Lung (tissue), 16 donors: ENCODE measurements around the gene SLC25A36. TPM values are rescaled to one million over a fixed set of nuclear protein-coding genes. Genes with fewer than 3 reads are reported as not detected.
A peak's percentile ranks its signal among the peaks of the same experiment; 100 is the strongest.

Experiments used
- ATAC-seq: fragments of 200-7000 bp; cut with Tn5 transposase; one replicate; pipeline ENCODE4 v1.9.1; 2020; ENCODE audit warnings: moderate number of reproducible peaks; ENCODE audit not compliant: insufficient read depth, low FRiP score
- DNase-seq, 3 donors: peaks; one replicate each; pipeline ENCODE4 v3.0.0-alpha.2; 2013 to 2017
- H3K27ac ChIP-seq, 2 donors: one replicate each; pipeline ENCODE4 v1.5.1; 2013; ENCODE audit warnings: mild to moderate bottlenecking in 2 of 2, moderate library complexity in 2 of 2, control low read depth in 1 of 2, inconsistent platforms in 1 of 2, low read depth in 1 of 2, low read length in 1 of 2
- H3K27me3 ChIP-seq, 3 donors: one replicate each; pipeline ENCODE4 v1.5.1; 2013; ENCODE audit warnings: low read length in 2 of 3; ENCODE audit not compliant: control insufficient read depth in 3 of 3, insufficient read depth in 3 of 3
- H3K36me3 ChIP-seq, 4 donors: one replicate each; pipeline ENCODE4 v1.5.1; 2013; ENCODE audit warnings: low read length in 4 of 4, mild to moderate bottlenecking in 1 of 4, moderate library complexity in 1 of 4; ENCODE audit not compliant: control insufficient read depth in 4 of 4, insufficient read depth in 4 of 4
- H3K4me1 ChIP-seq, 5 donors: one replicate each; pipeline ENCODE4 v1.5.1; 2013; ENCODE audit warnings: low read length in 5 of 5, mild to moderate bottlenecking in 2 of 5, moderate library complexity in 1 of 5; ENCODE audit not compliant: control insufficient read depth in 5 of 5, insufficient read depth in 5 of 5
- H3K4me3 ChIP-seq: one replicate; pipeline ENCODE4 v1.5.1; 2013; ENCODE audit warnings: mild to moderate bottlenecking, control low read depth, moderate library complexity
- H3K9ac ChIP-seq, 2 donors: one replicate each; pipeline ENCODE4 v1.5.1; 2013; ENCODE audit warnings: low read length in 2 of 2, control low read depth in 1 of 2; ENCODE audit not compliant: insufficient read depth in 1 of 2
- H3K9me3 ChIP-seq, 4 donors: one replicate each; pipeline ENCODE4 v1.5.1; 2013; ENCODE audit warnings: low read length in 3 of 4, mild to moderate bottlenecking in 1 of 4, moderate library complexity in 1 of 4; ENCODE audit not compliant: control insufficient read depth in 4 of 4, insufficient read depth in 3 of 4
- CTCF ChIP-seq: IDR thresholded peaks from 2 replicates; pipeline ENCODE4 v1.5.1; 2012; ENCODE audit warnings: mild to moderate bottlenecking; ENCODE audit errors: control extremely low read depth, extremely low read depth
- WGBS, 2 donors: extraction: QIAGEN DNeasy Blood & Tissue Kit; methylation state at CpG; one replicate each; pipeline ENCODE4 v1.1.7; 2013; 5-methylcytosine and 5-hydroxymethylcytosine counted together
- long read RNA-seq, 5 donors: transcript quantifications; one replicate each; lab custom pipeline, GENCODE V29; 2026
- polyA plus RNA-seq, 2 donors: library from polyadenylated mRNA; stranded (reverse); fragments of 200-250 nt; gene quantifications; one replicate each; pipeline ENCODE4 v1.2.1, GENCODE V29; 2013
- total RNA-seq, 2 donors: library from RNA; depleted of rRNA in 1 of 2; stranded (reverse); fragments of >200 nt in 1 of 2; gene quantifications; one replicate each; pipeline ENCODE4 v1.2.1, GENCODE V29; 2014 to 2021
- donor health status: control.
- donor health status: control.
- donor health status: Bipolar disorder and iron deficiency.
- donor health status: healthy.
- donor health status: DM: yes; HTN: yes; CAD: no.

The SLC25A36 gene, protein sequence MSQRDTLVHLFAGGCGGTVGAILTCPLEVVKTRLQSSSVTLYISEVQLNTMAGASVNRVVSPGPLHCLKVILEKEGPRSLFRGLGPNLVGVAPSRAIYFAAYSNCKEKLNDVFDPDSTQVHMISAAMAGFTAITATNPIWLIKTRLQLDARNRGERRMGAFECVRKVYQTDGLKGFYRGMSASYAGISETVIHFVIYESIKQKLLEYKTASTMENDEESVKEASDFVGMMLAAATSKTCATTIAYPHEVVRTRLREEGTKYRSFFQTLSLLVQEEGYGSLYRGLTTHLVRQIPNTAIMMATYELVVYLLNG
- total RNA-seq = 100 to 1,000 TPM in 1 of 2 donors, 10 to 100 TPM in 1; 66.8 to 289 TPM
- polyA plus RNA-seq = 10 to 100 TPM; 16.9 to 43.6 TPM
- long read RNA-seq, donor 1, transcript SLC25A36-209 (3 exons, 1,307 nt) = minor isoform, 14 of 72 reads
- long read RNA-seq, donor 1, transcript SLC25A36-208 (4 exons, 3,537 nt) = major isoform, 28 of 72 reads
- long read RNA-seq, donor 1, transcript SLC25A36-213 (2 exons, 544 nt) = minor isoform, 8 of 72 reads
- long read RNA-seq, donor 1, transcript SLC25A36-201 (7 exons, 1,301 nt) = minor isoform, 5 of 72 reads
- long read RNA-seq, donor 1, partial matches to known transcripts = 9 of 72 reads
- long read RNA-seq, donor 1, other reads (novel, unspliced or antisense) = 0 of 72 reads
- long read RNA-seq, donor 2, transcript SLC25A36-208 (4 exons, 3,537 nt) = major isoform, 13 of 29 reads
- long read RNA-seq, donor 2, transcript SLC25A36-213 (2 exons, 544 nt) = minor isoform, 9 of 29 reads
- long read RNA-seq, donor 2, partial matches to known transcripts = 0 of 29 reads
- long read RNA-seq, donor 2, other reads (novel, unspliced or antisense) = 0 of 29 reads
- long read RNA-seq, donor 3, transcript SLC25A36-209 (3 exons, 1,307 nt) = minor isoform, 5 of 37 reads
- long read RNA-seq, donor 3, transcript SLC25A36-208 (4 exons, 3,537 nt) = major isoform, 15 of 37 reads
- long read RNA-seq, donor 3, transcript SLC25A36-213 (2 exons, 544 nt) = minor isoform, 11 of 37 reads
- long read RNA-seq, donor 3, partial matches to known transcripts = 5 of 37 reads
- long read RNA-seq, donor 3, other reads (novel, unspliced or antisense) = 0 of 37 reads
- long read RNA-seq, donor 4, transcript SLC25A36-208 (4 exons, 3,537 nt) = major isoform, 10 of 22 reads
- long read RNA-seq, donor 4, partial matches to known transcripts = 0 of 22 reads
- long read RNA-seq, donor 4, other reads (novel, unspliced or antisense) = 0 of 22 reads
- long read RNA-seq, donor 5, transcript SLC25A36-213 (2 exons, 544 nt) = minor isoform, 9 of 99 reads
- long read RNA-seq, donor 5, transcript SLC25A36-208 (4 exons, 3,537 nt) = major isoform, 42 of 99 reads
- long read RNA-seq, donor 5, transcript SLC25A36-209 (3 exons, 1,307 nt) = minor isoform, 11 of 99 reads
- long read RNA-seq, donor 5, transcript SLC25A36-201 (7 exons, 1,301 nt) = minor isoform, 9 of 99 reads
- long read RNA-seq, donor 5, partial matches to known transcripts = 13 of 99 reads
- long read RNA-seq, donor 5, other reads (novel, unspliced or antisense) = 6 of 99 reads

- Histone ChIP-seq H3K4me3 (peak within 1 kb of the TSS; percentile 100), H3K27ac (peak within 1 kb of the TSS; percentile 93 to 100), H3K9ac (peak within 1 kb of the TSS; percentile 97 to 99), H3K27me3 (no peaks in the 10 kb centered on the region), H3K4me1 (peaks cover 1 to 24% (median 15%) of the 10 kb centered on the region in 5 donors), H3K9me3 (no peaks in the 10 kb centered on the region), H3K36me3 (peaks cover 0 to 2% (median 0%) of the 10 kb centered on the region in 4 donors)
- ATAC-seq (peak; percentile 99), DNase-seq (peak; percentile 98 to 100 (median 99))
- WGBS, 2 donors = 0 to 1% methylated on average over 56 to 72 of the region's 72 CpGs
- TF ChIP-seq CTCF = no peak
These were observed at the start of gene SLC25A36 for GRCh38 chr3:140941434-140942220. Gene SLC25A36 (plus strand): TSS chr3:140941836. CDS start chr3:140942055, 219 bp downstream.

DNA sequence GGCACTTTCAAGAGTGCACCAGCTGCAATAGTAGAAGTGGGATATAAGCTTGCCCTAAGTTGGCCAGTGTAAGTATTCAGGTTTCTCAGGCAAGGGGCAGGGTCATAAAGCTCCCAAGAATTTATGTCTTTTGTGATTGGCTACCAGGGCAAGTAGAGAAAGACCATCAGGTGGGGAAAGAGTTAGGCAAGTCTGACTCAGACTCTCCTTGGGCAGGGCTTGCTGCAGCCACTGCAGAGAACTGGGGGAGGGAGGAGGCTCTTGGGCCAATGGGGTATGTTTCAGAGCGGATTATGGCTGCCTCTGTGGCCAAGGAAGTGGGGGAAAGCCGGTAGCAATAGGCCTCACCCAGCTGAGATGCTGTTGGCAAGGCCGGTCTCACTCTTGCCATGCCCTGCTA is 44.6 kb upstream of the SLC25A36 start:
- H3K9me3 ChIP-seq = no peaks in the 10 kb centered on the region
- peaks cover 0 to 5% (median 0%) of the 10 kb centered on the region in 5 donors for H3K4me1 ChIP-seq
- no peak for TF ChIP-seq CTCF
- DNase-seq = no peak
- no peak for ATAC-seq
- H3K27ac ChIP-seq = no peak overlapping the region
- WGBS, 2 donors = 57 to 71% methylated on average over 3 of the region's 3 CpGs
- no peak overlapping the region for H3K4me3 ChIP-seq
- no peak overlapping the region for H3K9ac ChIP-seq
- H3K27me3 ChIP-seq = no peaks in the 10 kb centered on the region
- H3K36me3 ChIP-seq = no peaks in the 10 kb centered on the region
